GM23338 (cell line): Measurements from ENCODE around the gene TCEA2. TPM values are rescaled to one million over a fixed set of nuclear protein-coding genes. Genes with fewer than 3 reads are reported as not detected.

ENCODE experiments used
- ATAC-seq: fragments of 200-7000 bp; cut with Tn5 transposase; 3 replicates; pipeline ENCODE4 v1.9.1; 2020
- DNase-seq: peaks from one replicate; pipeline ENCODE4 v3.0.0-alpha.2; 2015; ENCODE audit warnings: low spot score
- H2AFZ ChIP-seq: fragments of 200-600 bp; sonication (generic); 2 replicates; pipeline ENCODE4 v1.8.0; 2016; ENCODE audit warnings: antibody characterized with exemption, mild to moderate bottlenecking, moderate library complexity
- H3F3A ChIP-seq: fragments of 200-600 bp; sonication (generic); replicated peaks from 2 replicates; pipeline ENCODE4 v1.8.0; 2017; ENCODE audit warnings: antibody characterized with exemption, mixed run types, low read depth
- H3K27ac ChIP-seq: fragments of 200-600 bp; sonication (generic); 2 replicates; pipeline ENCODE4 v1.6.1; 2016; ENCODE audit warnings: low read depth
- H3K27me3 ChIP-seq: fragments of 200-600 bp; sonication (generic); 2 replicates; pipeline ENCODE4 v1.8.0; 2016; ENCODE audit warnings: mild to moderate bottlenecking, mixed run types, moderate library complexity; ENCODE audit not compliant: insufficient read depth
- H3K36me3 ChIP-seq: fragments of 200-600 bp; sonication (generic); 2 replicates; pipeline ENCODE4 v1.8.0; 2016; ENCODE audit warnings: mild to moderate bottlenecking; ENCODE audit not compliant: insufficient read depth
- H3K4me1 ChIP-seq: fragments of 200-600 bp; sonication (generic); 2 replicates; pipeline ENCODE4 v1.8.0; 2016; ENCODE audit warnings: mild to moderate bottlenecking, moderate library complexity; ENCODE audit not compliant: insufficient read depth
- H3K4me2 ChIP-seq: fragments of 200-600 bp; sonication (generic); 2 replicates; pipeline ENCODE4 v1.7.1; 2017; ENCODE audit warnings: mixed run types
- H3K4me3 ChIP-seq: fragments of 200-600 bp; sonication (generic); 2 replicates; pipeline ENCODE4 v1.6.1; 2016; ENCODE audit warnings: mixed run types
- H3K79me2 ChIP-seq: fragments of 200-600 bp; sonication (generic); replicated peaks from 2 replicates; pipeline ENCODE4 v1.8.0; 2017; ENCODE audit warnings: mild to moderate bottlenecking; ENCODE audit not compliant: insufficient read depth
- H3K9me2 ChIP-seq: fragments of 200-600 bp; sonication (generic); 2 replicates; pipeline ENCODE4 v1.8.0; 2017; ENCODE audit not compliant: insufficient read depth
- H4K20me1 ChIP-seq: fragments of 200-600 bp; sonication (generic); replicated peaks from 2 replicates; pipeline ENCODE4 v1.8.0; 2017; ENCODE audit warnings: mild to moderate bottlenecking; ENCODE audit not compliant: insufficient read depth
- H3K27ac Mint-ChIP-seq: 2 replicates; pipeline ENCODE4 v1.8.0; 2020; ENCODE audit warnings: inconsistent platforms, mild to moderate bottlenecking, moderate library complexity, mixed read lengths
- H3K27me3 Mint-ChIP-seq: 3 replicates; pipeline ENCODE4 v1.8.0; 2022; ENCODE audit warnings: low read depth, mild to moderate bottlenecking, moderate library complexity, mixed read lengths, inconsistent platforms; ENCODE audit not compliant: insufficient read depth, poor library complexity
- H3K36me3 Mint-ChIP-seq: 3 replicates; pipeline ENCODE4 v1.8.0; 2021; ENCODE audit warnings: low read depth, mild to moderate bottlenecking, inconsistent platforms, moderate library complexity, mixed read lengths
- H3K4me1 Mint-ChIP-seq: 3 replicates; pipeline ENCODE4 v1.8.0; 2020; ENCODE audit warnings: mild to moderate bottlenecking, inconsistent platforms, mixed read lengths
- H3K4me3 Mint-ChIP-seq: 3 replicates; pipeline ENCODE4 v1.8.0; 2021; ENCODE audit warnings: moderate library complexity, mild to moderate bottlenecking, inconsistent platforms, mixed read lengths
- H3K9me3 Mint-ChIP-seq: 3 replicates; pipeline ENCODE4 v1.8.0; 2020; ENCODE audit warnings: moderate library complexity, mild to moderate bottlenecking, inconsistent platforms, mixed read lengths
- CREB1 ChIP-seq: fragments of 250-450 bp; sonication (Bioruptor Pico); IDR thresholded peaks from 2 replicates; pipeline ENCODE4 v1.5.0; 2020; ENCODE audit warnings: low read depth, mild to moderate bottlenecking, moderate library complexity
- EZH2 ChIP-seq: fragments of 200-600 bp; sonication (generic); IDR thresholded peaks from one replicate; pipeline ENCODE4 v1.8.0; 2017; ENCODE audit warnings: antibody characterized with exemption, mild to moderate bottlenecking, low read depth; ENCODE audit not compliant: unreplicated experiment
- EZH2phosphoT487 ChIP-seq: fragments of 200-600 bp; sonication (generic); IDR thresholded peaks from one replicate; pipeline ENCODE4 v1.8.1; 2018; ENCODE audit warnings: antibody characterized with exemption; ENCODE audit not compliant: unreplicated experiment
- JUNB ChIP-seq: IDR thresholded peaks from one replicate; pipeline ENCODE4 v1.6.1; 2016; ENCODE audit warnings: antibody characterized with exemption; ENCODE audit not compliant: unreplicated experiment
- NANOG ChIP-seq: IDR thresholded peaks from 2 replicates; pipeline ENCODE4 v1.6.1; 2016; ENCODE audit warnings: antibody characterized with exemption, borderline replicate concordance
- POLR2AphosphoS5 ChIP-seq: IDR thresholded peaks from 2 replicates; pipeline ENCODE4 v1.6.1; 2016; ENCODE audit warnings: antibody characterized with exemption, low read depth
- STAT1 ChIP-seq: IDR thresholded peaks from one replicate; pipeline ENCODE4 v1.6.1; 2016; ENCODE audit warnings: antibody characterized with exemption; ENCODE audit not compliant: unreplicated experiment
- ZNF114 ChIP-seq: fragments of 250-450 bp; sonication (Bioruptor Pico); IDR thresholded peaks from 2 replicates; pipeline ENCODE4 v1.5.0; 2020; ENCODE audit warnings: mild to moderate bottlenecking, moderate library complexity
- ZNF331 ChIP-seq: fragments of 250-450 bp; sonication (Bioruptor Pico); IDR thresholded peaks from 2 replicates; pipeline ENCODE4 v1.5.0; 2020; ENCODE audit warnings: low read depth, mild to moderate bottlenecking, moderate library complexity
- polyA plus RNA-seq: library from polyadenylated mRNA; unstranded; fragments of >200 nt; fragmentation: Nextera tagmentation; extraction: Ambion mirVana; gene quantifications from 2 replicates; pipeline ENCODE4 v1.2.1, GENCODE V29; 2016
- total RNA-seq: library from RNA; depleted of rRNA; stranded (reverse); fragments of >200 nt; shearing (Covaris generic); gene quantifications from 2 replicates; pipeline ENCODE4 v1.2.3, GENCODE V29; 2014
- TF ChIP-seq, protein P1 (sequence below), 2 experiments: fragments of 200-600 bp in 1 of 2; sonication (generic) in 1 of 2; conservative IDR thresholded peaks; 2 replicates each; pipeline versions ENCODE4 v1.5.1 to v1.6.1; 2016 to 2017; ENCODE audit warnings: antibody characterized with exemption in 2 of 2, low read depth in 2 of 2, mild to moderate bottlenecking in 2 of 2, moderate library complexity in 1 of 2
- TF ChIP-seq, protein P2 (sequence below): fragments of 250-450 bp; sonication (Bioruptor Pico); IDR thresholded peaks from 2 replicates; pipeline ENCODE4 v1.5.0; 2020; ENCODE audit warnings: mild to moderate bottlenecking, moderate library complexity
- TF ChIP-seq, protein P3 (sequence below): IDR thresholded peaks from one replicate; pipeline ENCODE4 v1.6.1; 2018; ENCODE audit warnings: antibody characterized with exemption; ENCODE audit not compliant: unreplicated experiment
- TF ChIP-seq, protein P4 (sequence below): IDR thresholded peaks from 2 replicates; pipeline ENCODE4 v1.6.1; 2016; ENCODE audit warnings: antibody characterized with exemption

Gene TCEA2
- total and polyA plus RNA-seq, 2 experiments from 2014 or later = 21.0 to 54.4 TPM

DNA sequence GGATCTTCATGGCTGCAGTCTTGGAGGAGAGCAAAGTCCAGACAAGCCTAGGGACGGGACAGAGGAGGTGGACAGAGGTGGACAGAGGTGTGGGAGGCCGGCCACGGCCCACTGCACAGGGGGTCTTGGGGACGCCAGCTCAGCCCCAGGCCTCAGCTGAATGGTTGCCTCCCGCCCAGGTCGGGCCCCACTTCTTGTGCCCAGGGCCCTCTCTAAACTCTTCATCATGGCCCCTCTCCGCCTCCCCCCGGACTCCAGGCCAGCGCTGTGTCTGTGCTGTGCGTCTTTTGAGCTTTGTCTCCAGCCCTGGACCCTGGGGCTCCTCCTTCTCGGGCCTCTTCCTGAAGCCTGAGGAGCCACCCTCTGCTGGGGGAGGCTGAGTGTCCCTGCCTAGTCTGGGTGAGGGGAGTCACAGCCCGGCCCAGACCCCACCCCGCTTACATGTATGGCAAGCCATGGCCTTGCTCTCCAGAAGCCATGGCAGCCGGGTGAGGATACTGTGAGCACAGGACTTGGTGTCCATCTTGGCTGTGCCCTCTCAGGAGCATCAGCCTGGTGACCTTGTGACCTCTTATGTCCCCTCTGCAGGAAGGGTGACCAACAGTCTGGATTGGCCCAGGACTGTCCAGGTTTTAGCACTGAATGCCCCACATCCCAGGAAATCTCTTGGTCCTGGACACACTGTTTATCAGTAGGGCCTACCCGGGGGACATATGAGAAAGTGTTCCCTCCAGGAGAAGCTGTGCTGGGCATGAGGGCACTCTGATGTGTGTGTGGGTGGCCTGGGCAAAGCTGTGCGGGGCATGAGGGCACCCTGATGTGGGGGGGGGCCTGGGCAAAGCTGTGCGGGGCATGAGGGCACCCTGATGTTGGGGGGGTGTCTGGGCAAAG lies 53.8 kb downstream of the TCEA2 start:
- no peak overlapping the region for H3K4me3 Mint-ChIP-seq
- no peaks in the 10 kb centered on the region for H4K20me1 ChIP-seq
- H3K9me3 Mint-ChIP-seq = no peaks in the 10 kb centered on the region
- no peaks in the 10 kb centered on the region for H3K79me2 ChIP-seq
- no peak overlapping the region for H3K4me3 ChIP-seq
- no peaks in the 10 kb centered on the region for H3K36me3 Mint-ChIP-seq
- no peaks in the 10 kb centered on the region for H3K9me2 ChIP-seq
- H3K27me3 ChIP-seq = no peaks in the 10 kb centered on the region
- H3F3A ChIP-seq = no peaks in the 10 kb centered on the region
- no peaks in the 10 kb centered on the region; the same call in 1 of the 2 replicates for H3K4me1 ChIP-seq
- ATAC-seq = no peak
- H3K27ac Mint-ChIP-seq = no peak overlapping the region
- H3K4me2 ChIP-seq = no peak overlapping the region
- H3K27me3 Mint-ChIP-seq = peaks cover 15% of the 10 kb centered on the region
- peak; percentile 0 for DNase-seq
- H2AFZ ChIP-seq = no peak overlapping the region
- peaks cover 4% of the 10 kb centered on the region; the same call in 2 of the 3 replicates for H3K4me1 Mint-ChIP-seq
- no peaks in the 10 kb centered on the region for H3K36me3 ChIP-seq
- TF ChIP-seq EZH2 (no peak), CREB1 (CRISPR knock-in tag) (no peak), ZNF114 (CRISPR knock-in tag) (no peak), EZH2phosphoT487 (no peak), POLR2AphosphoS5 (no peak), JUNB (no peak), NANOG (no peak), ZNF331 (CRISPR knock-in tag) (no peak), STAT1 (no peak)
- TF ChIP-seq, protein P1, sequence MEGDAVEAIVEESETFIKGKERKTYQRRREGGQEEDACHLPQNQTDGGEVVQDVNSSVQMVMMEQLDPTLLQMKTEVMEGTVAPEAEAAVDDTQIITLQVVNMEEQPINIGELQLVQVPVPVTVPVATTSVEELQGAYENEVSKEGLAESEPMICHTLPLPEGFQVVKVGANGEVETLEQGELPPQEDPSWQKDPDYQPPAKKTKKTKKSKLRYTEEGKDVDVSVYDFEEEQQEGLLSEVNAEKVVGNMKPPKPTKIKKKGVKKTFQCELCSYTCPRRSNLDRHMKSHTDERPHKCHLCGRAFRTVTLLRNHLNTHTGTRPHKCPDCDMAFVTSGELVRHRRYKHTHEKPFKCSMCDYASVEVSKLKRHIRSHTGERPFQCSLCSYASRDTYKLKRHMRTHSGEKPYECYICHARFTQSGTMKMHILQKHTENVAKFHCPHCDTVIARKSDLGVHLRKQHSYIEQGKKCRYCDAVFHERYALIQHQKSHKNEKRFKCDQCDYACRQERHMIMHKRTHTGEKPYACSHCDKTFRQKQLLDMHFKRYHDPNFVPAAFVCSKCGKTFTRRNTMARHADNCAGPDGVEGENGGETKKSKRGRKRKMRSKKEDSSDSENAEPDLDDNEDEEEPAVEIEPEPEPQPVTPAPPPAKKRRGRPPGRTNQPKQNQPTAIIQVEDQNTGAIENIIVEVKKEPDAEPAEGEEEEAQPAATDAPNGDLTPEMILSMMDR (conservative IDR thresholded peaks at IDR 0.05; ENCODE audit: low read depth in 2 of 2) = no peak
- TF ChIP-seq, protein P2, sequence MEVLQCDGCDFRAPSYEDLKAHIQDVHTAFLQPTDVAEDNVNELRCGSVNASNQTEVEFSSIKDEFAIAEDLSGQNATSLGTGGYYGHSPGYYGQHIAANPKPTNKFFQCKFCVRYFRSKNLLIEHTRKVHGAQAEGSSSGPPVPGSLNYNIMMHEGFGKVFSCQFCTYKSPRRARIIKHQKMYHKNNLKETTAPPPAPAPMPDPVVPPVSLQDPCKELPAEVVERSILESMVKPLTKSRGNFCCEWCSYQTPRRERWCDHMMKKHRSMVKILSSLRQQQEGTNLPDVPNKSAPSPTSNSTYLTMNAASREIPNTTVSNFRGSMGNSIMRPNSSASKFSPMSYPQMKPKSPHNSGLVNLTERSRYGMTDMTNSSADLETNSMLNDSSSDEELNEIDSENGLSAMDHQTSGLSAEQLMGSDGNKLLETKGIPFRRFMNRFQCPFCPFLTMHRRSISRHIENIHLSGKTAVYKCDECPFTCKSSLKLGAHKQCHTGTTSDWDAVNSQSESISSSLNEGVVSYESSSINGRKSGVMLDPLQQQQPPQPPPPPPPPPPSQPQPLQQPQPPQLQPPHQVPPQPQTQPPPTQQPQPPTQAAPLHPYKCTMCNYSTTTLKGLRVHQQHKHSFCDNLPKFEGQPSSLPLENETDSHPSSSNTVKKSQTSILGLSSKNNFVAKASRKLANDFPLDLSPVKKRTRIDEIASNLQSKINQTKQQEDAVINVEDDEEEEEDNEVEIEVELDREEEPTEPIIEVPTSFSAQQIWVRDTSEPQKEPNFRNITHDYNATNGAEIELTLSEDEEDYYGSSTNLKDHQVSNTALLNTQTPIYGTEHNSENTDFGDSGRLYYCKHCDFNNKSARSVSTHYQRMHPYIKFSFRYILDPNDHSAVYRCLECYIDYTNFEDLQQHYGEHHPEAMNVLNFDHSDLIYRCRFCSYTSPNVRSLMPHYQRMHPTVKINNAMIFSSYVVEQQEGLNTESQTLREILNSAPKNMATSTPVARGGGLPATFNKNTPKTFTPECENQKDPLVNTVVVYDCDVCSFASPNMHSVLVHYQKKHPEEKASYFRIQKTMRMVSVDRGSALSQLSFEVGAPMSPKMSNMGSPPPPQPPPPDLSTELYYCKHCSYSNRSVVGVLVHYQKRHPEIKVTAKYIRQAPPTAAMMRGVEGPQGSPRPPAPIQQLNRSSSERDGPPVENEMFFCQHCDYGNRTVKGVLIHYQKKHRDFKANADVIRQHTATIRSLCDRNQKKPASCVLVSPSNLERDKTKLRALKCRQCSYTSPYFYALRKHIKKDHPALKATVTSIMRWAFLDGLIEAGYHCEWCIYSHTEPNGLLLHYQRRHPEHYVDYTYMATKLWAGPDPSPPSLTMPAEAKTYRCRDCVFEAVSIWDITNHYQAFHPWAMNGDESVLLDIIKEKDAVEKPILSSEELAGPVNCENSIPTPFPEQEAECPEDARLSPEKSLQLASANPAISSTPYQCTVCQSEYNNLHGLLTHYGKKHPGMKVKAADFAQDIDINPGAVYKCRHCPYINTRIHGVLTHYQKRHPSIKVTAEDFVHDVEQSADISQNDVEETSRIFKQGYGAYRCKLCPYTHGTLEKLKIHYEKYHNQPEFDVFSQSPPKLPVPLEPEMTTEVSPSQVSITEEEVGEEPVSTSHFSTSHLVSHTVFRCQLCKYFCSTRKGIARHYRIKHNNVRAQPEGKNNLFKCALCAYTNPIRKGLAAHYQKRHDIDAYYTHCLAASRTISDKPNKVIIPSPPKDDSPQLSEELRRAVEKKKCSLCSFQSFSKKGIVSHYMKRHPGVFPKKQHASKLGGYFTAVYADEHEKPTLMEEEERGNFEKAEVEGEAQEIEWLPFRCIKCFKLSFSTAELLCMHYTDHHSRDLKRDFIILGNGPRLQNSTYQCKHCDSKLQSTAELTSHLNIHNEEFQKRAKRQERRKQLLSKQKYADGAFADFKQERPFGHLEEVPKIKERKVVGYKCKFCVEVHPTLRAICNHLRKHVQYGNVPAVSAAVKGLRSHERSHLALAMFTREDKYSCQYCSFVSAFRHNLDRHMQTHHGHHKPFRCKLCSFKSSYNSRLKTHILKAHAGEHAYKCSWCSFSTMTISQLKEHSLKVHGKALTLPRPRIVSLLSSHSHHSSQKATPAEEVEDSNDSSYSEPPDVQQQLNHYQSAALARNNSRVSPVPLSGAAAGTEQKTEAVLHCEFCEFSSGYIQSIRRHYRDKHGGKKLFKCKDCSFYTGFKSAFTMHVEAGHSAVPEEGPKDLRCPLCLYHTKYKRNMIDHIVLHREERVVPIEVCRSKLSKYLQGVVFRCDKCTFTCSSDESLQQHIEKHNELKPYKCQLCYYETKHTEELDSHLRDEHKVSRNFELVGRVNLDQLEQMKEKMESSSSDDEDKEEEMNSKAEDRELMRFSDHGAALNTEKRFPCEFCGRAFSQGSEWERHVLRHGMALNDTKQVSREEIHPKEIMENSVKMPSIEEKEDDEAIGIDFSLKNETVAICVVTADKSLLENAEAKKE (CRISPR knock-in tag) = no peak
- TF ChIP-seq, protein P3, sequence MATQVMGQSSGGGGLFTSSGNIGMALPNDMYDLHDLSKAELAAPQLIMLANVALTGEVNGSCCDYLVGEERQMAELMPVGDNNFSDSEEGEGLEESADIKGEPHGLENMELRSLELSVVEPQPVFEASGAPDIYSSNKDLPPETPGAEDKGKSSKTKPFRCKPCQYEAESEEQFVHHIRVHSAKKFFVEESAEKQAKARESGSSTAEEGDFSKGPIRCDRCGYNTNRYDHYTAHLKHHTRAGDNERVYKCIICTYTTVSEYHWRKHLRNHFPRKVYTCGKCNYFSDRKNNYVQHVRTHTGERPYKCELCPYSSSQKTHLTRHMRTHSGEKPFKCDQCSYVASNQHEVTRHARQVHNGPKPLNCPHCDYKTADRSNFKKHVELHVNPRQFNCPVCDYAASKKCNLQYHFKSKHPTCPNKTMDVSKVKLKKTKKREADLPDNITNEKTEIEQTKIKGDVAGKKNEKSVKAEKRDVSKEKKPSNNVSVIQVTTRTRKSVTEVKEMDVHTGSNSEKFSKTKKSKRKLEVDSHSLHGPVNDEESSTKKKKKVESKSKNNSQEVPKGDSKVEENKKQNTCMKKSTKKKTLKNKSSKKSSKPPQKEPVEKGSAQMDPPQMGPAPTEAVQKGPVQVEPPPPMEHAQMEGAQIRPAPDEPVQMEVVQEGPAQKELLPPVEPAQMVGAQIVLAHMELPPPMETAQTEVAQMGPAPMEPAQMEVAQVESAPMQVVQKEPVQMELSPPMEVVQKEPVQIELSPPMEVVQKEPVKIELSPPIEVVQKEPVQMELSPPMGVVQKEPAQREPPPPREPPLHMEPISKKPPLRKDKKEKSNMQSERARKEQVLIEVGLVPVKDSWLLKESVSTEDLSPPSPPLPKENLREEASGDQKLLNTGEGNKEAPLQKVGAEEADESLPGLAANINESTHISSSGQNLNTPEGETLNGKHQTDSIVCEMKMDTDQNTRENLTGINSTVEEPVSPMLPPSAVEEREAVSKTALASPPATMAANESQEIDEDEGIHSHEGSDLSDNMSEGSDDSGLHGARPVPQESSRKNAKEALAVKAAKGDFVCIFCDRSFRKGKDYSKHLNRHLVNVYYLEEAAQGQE = no peak
- TF ChIP-seq, protein P4, sequence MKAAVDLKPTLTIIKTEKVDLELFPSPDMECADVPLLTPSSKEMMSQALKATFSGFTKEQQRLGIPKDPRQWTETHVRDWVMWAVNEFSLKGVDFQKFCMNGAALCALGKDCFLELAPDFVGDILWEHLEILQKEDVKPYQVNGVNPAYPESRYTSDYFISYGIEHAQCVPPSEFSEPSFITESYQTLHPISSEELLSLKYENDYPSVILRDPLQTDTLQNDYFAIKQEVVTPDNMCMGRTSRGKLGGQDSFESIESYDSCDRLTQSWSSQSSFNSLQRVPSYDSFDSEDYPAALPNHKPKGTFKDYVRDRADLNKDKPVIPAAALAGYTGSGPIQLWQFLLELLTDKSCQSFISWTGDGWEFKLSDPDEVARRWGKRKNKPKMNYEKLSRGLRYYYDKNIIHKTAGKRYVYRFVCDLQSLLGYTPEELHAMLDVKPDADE = no peak
- no peak overlapping the region for H3K27ac ChIP-seq
